GM21576 (cell line): ENCODE measurements around the gene PCSK6.
"Not testable (repeated sequence)": the region's sequence is repeated elsewhere in the genome, so short reads cannot be mapped to it uniquely, and the experiment has no call there.

ENCODE experiments used
- ATAC-seq: cut with Tn5 transposase; IDR thresholded peaks from one replicate; pipeline ENCODE4 v1.9.1; 2021; ENCODE audit warnings: mild to moderate bottlenecking, moderate library complexity; ENCODE audit not compliant: unreplicated experiment

The PCSK6 gene

DNA sequence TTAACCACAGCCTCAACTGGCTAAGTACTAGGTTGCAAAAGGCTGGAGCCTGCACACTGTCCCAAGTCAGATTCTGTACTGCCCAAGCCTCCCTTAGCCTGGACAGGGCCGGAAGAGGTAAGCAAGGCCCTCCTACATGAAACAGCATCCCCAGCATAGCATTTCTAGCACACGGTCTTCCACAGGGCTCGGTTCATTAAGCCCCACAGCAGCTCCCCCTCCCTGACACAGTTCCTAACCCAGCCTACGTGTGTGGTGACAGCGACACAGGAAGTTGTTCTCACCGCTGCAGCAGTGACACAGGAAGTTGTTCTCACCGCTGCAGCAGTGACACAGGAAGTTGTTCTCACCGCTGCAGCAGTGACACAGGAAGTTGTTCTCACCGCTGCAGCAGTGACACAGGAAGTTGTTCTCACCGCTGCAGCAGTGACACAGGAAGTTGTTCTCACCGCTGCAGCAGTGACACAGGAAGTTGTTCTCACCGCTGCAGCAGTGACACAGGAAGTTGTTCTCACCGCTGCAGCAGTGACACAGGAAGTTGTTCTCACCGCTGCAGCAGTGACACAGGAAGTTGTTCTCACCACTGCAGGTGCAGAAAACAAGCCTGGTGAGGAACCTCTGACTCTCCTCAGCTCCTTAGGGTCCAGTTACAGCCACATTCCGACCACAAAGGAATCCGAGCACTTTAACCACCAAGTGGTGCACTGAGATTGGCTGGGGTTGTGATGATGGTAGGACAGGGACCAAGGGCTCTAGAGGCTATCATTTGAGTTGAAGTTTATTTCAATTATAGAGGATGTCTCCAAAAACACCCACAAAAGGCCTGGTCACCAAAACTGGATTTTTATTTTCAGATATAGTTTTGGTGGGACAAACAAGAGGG is 155.4 kb downstream of the PCSK6 start:
- not testable (repeated sequence) for ATAC-seq

DNA sequence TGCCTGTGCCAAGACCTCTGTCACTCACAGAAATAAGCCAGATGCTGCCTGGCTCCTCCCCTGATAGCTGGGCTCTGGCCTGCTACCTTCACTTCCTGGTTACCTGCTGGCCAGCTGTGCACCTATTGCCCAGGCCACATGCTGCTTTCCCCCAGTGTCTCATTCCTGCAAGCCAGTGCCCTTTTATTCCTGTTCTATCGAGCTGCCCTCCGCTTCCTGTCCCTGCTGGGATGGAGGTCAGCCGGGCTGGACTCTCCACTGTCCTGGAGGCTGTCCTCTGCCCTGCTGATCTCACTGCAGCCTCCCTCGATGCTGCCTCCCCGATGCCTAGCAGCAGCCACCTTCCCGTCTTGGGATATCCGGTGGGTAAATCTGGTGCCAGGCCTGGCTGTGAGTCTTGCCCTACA is 157.4 kb downstream of the PCSK6 start:
- no peak for ATAC-seq

DNA sequence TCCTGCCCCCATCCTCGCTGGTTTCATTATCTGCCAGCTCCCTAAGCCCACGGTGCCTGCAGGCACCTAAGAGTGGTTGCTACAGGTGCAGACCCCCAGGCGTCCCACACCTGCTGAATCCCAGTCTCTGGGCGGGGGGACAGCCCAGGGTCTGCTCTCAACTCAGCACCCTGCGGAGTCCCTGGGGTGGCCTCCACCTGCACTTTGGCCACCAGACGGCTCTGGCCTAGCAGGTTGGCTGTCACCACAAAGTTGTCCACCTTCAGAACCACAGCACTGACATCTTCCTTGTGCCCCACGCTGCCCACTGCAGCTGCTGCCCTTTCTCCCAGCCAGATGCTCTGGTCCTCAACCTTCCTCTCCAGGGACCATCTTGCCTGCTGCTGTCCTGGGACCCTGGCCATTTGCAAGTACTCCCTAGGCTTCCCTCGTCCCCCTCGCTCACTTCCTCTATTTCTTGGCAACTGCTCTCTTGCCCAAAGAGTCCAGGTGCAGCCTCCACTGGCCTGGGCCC is 159.6 kb downstream of the PCSK6 start:
- no peak for ATAC-seq

DNA sequence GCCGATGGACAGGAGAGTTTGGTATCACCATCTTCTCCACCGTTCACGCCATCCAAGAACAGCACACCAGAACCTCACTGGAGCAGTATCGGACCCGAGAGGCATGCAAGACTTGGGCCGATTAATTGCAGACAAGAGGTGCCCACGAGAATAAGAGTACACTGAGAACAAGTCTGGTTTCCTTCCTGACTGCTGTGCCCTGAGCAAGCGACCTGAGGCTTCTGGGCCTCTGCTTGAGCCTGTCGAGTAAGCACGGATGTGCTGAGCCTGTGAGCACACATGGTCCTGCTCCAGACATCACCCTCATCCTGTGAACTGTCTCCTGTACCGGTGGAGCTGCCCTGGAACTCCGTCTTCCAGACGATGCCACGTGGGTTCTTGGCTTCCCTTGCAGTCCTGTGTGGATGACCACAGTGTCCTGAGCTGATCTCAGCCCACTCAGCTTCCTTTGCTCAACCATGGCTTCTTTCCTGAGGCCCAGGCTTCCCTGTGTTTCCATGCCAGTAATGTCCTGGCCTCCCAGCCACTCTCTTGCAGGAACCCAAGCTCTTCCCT is 160.1 kb downstream of the PCSK6 start:
- ATAC-seq = no peak

DNA sequence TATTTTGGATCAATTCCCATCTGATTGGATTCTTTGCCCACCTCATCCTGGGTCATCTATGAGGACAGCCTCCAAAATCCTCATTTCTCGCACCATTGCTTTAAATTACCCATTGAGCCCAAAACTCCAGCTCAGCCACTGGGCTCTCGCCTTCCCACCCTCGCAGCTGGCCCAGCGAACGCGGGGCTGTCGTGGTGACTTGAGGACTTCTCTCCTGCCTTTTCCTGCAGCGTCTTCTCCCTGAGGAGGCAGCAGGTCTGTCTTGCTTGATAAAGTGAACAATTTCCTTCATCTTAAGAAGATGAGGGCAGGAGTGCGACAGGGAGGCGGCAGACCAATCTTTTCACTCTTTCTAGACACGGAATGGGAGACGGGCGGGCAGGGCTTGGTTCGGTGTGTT is 161.5 kb downstream of the PCSK6 start:
- no peak for ATAC-seq

DNA sequence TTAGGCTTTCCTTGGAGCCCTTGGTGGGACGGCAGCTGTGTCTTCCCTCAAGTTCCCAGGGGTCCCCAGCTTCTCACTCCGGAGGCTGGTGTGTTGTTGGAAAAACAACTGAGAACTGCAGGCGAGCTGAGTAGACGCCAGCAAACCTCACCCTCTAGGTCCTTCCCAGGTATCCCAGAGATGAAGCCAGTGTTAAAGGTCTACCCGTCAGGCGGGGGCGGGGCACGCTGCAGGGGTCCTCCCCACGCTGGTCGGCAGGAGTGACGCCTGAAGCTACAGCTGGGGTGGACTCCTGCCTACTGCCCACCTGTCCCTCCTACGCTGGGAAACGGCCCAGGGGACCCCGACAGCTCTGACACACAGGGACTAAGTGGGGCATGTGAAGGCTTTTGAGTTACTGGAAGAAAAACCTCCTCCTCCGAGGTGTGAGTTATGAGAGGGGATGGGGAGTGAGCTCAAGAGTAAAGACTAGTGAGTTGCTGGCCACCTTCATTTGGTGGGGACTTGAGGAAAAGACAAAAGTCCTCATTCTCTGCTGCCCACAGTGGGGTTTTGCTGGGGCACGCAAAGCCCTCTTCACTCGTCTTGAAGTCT is 162.3 kb downstream of the PCSK6 start:
- ATAC-seq = no peak

DNA sequence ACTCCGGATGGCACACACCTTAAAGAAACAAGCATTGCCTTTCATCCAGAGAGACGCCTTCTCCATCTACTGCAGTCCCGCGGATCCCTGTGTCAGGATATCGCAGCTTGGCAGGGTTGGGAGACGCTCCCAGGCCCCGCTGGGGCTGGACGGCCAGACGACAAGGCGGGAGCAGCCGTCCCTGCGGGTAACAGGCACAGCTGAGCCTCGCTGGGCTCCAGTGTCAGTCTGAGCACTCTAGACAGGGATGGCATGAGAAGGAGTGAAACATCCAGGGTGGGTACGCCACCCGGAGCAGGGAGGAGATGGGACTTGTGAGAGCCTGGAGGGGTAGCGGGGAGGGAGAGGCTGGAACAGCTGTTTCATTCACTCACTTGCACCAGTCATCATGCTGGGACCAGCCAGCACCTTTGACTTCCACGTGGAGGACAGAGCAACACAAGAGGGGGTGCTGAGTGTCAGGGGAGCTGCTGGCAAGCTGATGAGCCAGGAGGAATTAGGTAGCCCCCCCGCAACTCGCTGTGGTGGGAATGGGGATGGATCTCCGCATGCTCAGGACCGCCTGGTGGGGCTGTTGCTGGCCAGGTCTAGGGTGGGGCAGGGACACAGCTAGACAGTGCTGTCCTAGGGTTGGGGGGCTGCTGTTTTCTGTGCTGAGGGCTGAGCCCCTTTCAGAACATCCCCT is 162.9 kb downstream of the PCSK6 start:
- no peak for ATAC-seq

DNA sequence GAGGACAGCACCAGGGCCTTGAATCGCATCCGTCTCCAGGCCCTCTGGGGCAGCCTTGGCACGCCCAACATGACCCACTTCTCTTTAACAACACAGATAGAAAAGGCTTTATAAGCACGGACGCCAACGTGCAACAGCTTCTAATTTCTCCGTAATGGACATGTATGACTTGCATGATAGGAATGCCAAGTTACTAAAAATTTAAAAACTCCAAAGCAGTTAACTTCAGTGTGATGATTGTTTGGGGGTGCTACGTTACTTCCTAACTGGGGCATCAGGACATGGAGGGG is 163.5 kb downstream of the PCSK6 start:
- no peak for ATAC-seq

DNA sequence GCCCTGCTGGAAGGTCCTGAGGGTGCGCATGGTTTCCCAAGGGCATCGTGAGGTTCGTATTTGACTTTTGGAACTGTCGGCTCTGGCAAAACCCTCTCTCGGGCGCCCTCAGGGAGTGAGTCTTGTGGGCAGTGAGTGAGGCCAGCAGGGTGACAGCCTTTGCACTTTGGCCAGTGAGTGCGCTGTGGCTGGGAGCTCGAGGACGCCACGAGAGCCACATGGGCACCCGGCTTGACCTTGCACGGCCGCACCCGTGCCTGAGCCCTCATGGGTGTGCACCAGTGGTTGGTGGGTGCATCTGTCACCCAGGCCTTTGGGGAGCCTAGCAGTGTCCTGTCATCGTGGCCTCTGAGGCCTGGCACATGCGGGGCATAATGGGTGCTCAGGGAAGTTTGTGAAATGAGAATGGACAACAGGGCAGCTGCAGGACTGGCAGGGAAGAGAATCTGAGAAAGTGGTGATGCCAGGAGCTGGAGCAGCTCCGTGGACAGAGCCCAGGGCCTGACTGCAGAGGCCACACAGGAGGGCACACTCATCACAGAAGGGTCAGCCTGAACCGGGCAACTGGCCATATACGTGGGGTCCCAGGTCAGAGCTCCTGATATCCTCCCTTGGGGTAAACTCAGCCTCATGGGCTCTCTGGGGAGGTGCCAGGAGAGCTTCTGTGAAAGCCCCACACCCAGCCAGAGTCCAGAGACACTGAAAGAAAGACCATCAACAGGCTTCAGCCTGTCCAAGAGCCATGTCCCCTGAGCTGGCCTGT is 164.1 kb downstream of the PCSK6 start:
- ATAC-seq = no peak

DNA sequence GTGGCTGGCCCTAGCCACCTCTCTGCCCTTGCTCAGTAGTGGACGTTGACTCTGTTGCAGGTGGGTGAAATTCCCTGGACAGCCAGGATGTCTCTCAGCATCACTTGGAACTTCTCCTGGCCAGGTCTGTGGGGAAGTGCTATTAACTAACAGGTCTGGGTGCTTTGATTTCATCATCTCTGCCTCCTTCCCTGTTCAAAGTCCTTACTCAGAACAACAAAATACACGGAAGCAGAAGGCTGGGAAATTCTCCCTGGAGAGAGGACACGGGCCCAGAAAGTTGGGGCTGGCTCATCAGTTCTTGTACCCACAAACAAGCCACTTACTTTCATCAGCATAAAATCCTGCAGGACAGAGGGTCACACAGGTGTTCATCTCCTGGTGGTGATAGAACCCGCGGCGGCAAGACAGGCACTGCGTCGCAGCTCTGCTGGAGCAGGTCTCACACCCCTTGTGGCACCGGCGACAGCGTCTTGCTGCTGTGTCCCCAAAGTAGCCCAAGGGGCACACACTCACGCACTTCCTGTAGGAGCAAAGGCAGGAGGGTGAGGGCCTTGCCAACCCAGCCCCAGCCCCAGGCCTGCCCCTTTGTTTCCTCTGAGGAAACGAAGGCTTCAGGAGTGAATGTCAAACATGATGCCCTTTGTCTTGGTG is 164.9 kb downstream of the PCSK6 start:
- no peak for ATAC-seq

DNA sequence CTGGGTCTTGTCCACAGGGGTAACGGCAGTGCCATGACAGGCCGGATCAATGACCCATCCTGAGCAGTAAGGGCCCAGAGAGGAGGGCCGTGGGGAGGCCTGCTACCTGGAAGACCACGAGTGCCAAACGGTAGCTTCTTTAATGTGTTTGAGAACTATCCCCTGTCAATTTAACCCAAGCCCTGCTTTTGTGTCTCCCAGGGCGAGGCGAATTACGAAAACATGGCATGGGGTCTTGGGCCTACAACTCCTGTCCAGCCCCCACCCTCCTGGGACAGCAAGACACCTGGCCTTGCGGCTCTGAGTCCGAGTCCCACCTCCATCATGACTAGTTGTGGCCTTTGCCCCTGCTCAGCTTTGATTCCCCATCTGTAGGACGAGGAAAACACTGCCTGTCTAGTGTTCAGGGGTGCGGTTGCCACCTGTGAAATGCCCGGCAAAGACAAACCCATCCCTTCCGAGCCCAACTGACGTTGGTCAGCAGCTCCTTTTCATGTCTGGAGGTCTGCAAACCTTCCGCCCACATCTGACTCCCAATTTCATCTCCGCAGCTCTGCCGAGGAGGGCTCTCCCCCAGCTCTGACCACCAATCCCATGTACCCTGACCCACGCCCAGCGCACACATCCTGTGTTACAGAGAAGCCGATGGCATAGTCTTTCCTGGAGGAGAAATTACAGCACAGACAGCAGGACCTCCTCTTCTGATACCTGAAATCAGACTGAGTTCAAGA is 165.5 kb downstream of the PCSK6 start:
- no peak for ATAC-seq

DNA sequence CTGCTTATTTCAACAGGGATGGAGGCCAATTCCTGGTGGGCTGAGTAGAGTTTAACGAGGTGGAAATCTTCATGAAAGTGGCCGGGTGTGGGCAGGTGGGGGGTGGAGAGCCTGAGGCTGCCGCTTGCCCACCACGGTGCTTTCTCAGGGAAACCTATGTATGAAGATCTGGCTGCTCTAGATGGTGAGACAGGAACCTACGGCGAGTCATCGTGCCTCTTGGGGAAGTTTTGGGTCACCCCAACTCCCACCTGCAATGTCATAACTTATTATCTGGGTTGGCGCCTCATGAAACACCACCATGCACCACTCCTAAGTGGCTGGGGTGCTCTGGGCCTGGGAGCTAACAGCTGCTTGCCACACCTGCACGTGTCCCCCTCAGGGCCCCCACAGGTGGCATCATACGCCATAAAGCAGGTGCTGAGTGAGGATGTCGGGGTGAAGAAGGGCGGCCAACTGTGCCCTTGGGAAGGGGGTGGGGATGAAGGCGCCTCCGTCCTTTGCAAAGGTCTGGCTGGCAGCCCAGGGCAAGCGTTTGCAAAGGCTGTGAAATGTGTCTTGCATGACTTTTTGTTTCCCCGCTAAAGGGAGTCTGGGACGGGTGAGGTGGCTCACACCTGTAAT is 166.5 kb downstream of the PCSK6 start:
- no peak for ATAC-seq

DNA sequence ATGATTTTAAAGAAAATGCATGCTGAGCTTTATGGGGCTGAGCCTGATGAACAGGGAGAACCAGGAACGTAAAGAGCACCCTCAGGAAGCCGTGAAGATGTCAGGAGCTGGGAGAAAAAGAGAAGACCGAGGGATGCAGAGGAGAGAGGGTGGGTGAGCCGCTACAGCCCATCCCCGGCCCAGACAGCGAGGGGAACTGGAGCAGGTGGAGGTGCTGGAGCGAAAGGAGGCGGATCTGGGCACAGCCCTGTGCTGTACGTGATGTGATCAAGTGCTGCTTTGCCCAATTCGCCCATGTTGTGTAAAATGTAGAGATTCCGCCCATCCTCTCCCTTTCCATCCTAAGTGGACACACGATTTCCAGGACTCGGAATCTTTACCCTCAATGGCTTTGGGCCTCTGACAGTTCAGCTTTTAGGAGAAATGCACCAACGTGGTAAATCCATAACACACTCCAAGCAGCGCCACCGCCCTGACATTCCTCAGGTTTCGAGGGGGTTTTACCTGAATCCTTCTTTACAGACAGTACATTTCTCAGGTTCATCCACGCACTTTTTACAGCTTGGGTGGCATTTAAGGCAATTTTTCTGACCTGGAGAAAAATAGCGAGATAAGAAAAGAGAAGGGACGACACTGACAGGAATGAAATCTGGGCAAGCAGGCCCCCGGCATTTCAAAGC is 167.4 kb downstream of the PCSK6 start:
- ATAC-seq = no peak

DNA sequence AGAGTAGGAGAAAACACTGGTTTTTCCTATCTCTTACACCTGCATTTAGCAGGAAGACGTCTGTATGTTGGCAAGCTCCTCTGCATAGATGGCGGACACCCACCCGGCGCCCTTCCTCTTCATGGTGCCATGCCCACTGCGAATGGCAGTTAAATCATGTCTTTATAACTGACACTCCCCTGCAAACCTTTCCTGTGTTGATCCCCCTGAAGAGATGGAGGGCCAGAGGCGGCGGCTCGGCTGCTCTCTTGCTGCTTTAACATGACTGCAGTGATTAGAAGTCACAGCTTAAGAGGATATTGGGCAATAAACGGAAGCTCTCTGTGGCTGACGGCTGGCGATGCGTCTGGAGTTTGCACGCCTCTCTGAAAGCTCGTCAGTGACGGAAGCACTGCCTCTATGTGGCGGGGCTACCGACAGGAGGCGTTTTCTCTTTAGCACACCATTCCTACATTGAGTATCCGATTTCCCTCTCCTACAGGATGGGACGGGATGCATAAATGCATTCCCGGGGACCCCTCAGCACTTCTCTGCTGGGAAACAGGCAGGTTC is 168.9 kb downstream of the PCSK6 start:
- ATAC-seq = no peak

DNA sequence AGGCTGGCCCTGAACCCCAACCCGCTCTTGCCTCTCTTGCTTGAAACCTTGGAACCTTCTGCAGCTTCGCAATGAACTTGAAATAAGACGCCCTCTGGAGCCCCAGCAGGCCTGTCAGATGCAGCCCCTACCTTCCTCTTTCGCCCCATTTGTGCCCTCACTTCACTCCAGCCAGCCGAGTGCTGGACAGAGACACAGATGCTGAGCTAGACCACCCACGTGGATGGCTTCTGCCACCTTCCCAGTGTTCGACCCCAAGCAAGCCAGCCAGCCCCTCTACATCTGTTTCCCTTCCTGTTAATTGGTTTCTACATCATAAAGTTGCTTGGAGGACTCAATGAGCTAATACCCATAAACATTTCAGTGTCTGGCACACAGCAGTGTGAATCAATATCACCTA is 170.7 kb downstream of the PCSK6 start:
- ATAC-seq = no peak

DNA sequence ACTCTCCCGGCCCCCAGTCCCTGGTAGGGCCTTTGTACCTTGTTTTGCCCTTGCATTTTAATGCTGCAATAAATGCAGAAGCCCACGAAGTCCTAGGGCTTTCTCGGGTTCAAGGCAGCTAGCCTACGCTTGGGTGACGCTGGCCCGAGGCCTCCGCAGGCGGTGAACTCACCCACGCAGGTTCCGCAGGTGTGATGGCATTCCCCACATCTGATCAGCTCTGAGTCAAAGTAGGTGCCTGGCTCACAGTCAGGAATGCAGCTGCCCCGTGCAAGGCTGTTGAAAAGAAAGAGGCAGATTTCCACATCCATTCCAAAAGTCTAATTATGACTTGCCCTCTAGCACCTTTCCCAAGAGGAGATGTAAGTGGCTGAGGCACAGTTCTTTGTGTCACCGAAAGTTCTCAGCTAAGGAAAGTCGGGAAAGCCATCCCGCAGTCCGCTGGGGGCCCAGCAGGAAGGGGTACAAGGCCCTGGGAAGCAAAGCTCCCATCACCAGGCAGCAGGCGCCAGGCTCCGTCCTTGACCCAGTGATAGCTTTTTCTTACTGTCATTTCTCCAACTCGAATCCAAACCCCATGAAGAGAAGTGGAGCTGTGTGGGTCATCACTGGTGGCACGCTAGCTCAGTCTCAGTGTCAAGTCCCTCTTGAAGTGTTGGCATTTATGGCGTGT is 171.2 kb downstream of the PCSK6 start:
- no peak for ATAC-seq

DNA sequence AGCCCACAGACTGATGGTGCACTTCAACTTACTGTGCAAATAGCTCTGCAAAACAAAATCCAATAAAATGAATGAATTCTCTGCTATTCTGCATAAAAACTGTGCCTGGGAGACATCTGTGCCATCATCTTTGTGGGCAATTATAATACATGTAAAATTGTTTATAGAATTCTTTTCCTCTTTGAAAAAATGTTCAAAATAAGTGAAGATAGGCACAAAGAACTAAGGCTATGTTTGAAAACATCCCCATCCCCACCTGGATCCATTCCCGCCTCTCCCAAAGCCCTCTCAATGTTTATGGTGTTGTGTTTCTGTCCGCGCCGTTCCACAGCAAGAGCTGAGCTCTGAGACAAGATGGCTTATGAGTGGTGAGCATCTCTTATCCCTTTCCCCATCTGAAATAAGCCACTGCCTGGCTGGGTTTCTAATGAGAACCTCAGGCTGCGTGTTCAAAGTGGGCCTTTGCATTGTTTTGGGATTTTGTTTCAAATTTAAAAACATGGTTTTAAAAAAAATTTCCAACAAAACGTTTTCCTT is 172.1 kb downstream of the PCSK6 start:
- no peak for ATAC-seq

DNA sequence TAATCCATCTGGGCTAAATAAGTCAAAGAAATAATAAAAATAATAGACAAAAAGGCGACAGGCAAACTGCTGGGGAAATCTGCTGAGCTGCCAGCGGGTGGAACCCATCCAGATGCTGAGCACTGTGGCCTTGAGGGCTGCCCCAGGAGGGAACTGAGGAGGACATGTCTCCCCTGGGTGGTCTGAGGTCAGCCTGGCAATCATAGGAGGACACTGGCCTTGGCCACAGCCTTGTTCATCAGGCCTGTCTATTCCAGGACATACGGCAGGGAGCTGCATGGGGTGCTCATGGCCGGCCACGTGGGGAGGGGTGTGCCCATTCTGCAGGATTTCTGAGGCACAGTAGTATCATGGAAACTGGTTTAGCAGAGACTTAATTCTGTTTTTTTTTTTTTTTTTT is 173.0 kb downstream of the PCSK6 start:
- no peak for ATAC-seq
